Measurements from ENCODE around the gene PLOD2. TPM values are rescaled to one million over a fixed set of nuclear protein-coding genes. Genes with fewer than 3 reads are reported as not detected.

The PLOD2 gene
- total RNA-seq, 1 donor from 2014 or later: 38.5 TPM

DNA sequence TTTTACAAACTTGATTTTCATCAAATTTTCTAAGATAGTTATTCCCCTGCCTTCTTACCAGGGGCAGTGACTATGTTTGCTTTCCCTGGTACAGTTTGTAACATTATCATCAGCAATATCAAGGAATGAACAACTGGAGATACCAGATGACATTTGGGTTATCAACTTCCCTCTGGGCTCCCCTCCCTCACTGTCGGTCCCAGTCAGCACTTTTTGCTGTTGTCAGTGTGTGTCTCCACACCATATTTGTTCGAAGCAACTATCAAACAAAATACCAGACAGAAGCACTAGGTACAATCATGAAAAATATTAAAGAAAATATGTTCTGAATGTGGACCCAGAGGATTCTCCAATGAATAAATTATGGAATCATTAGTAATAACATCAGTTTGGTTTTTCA, 75.3 kb downstream of the PLOD2 start:
- H3K27me3 ChIP-seq (ENCODE audit: control insufficient read depth, insufficient read depth, low read length): no peaks in the 10 kb centered on the region
- no peak overlapping the region for H3K4me3 ChIP-seq (ENCODE audit: low read depth, low read length)
- H3K36me3 ChIP-seq (ENCODE audit: control insufficient read depth, insufficient read depth, low read length): no peaks in the 10 kb centered on the region
- no peak for DNase-seq (ENCODE audit: low read depth)
- TF ChIP-seq, protein P1, sequence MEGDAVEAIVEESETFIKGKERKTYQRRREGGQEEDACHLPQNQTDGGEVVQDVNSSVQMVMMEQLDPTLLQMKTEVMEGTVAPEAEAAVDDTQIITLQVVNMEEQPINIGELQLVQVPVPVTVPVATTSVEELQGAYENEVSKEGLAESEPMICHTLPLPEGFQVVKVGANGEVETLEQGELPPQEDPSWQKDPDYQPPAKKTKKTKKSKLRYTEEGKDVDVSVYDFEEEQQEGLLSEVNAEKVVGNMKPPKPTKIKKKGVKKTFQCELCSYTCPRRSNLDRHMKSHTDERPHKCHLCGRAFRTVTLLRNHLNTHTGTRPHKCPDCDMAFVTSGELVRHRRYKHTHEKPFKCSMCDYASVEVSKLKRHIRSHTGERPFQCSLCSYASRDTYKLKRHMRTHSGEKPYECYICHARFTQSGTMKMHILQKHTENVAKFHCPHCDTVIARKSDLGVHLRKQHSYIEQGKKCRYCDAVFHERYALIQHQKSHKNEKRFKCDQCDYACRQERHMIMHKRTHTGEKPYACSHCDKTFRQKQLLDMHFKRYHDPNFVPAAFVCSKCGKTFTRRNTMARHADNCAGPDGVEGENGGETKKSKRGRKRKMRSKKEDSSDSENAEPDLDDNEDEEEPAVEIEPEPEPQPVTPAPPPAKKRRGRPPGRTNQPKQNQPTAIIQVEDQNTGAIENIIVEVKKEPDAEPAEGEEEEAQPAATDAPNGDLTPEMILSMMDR (IDR thresholded peaks at IDR 0.05; ENCODE audit: insufficient read depth, low read length, poor library complexity, severe bottlenecking): no peak

DNA sequence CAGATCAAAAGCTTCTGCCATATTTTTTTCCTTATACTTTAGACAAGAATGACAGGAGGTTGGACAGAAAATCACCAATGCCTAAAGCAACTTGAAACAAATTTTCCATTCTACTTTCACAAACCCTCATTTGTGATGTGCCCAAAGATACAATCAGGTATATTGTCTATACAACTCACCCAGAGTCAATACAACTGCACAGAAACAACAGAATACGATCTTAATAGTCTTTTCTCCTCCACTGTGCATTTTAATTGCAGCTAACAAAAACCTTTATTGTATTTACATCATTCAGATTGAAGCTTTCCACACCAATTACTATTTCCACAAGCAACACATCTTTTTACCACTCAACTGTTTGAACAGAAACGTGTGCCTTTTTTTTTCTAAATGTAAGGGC, 80.4 kb downstream of the PLOD2 start:
- TF ChIP-seq, protein P1 (IDR thresholded peaks at IDR 0.05; ENCODE audit: insufficient read depth, low read length, poor library complexity, severe bottlenecking): no peak
- H3K4me3 ChIP-seq (ENCODE audit: low read depth, low read length): no peak overlapping the region
- no peaks in the 10 kb centered on the region for H3K36me3 ChIP-seq (ENCODE audit: control insufficient read depth, insufficient read depth, low read length)
- no peak for DNase-seq (ENCODE audit: low read depth)
- no peaks in the 10 kb centered on the region for H3K27me3 ChIP-seq (ENCODE audit: control insufficient read depth, insufficient read depth, low read length)

DNA sequence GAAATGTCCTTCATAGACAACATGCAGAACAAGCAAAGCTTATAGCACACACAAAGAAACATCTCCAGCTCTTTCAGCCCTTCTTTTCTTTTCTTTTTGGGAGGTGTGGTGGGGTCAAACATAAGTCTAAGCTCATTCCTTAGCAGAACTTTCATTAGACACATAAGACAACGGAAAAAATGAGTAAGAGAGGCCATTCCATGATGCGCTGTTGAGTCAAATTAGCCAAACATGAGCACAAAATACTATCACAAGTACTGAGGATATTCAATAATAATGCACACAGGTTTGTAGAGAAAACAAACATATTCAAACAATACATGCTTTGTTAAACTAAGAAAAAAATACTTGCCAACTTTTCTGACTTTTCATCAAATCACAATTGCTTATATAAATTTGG, 83.0 kb downstream of the PLOD2 start:
- DNase-seq (ENCODE audit: low read depth): no peak
- no peak overlapping the region for H3K4me3 ChIP-seq (ENCODE audit: low read depth, low read length)
- no peaks in the 10 kb centered on the region for H3K27me3 ChIP-seq (ENCODE audit: control insufficient read depth, insufficient read depth, low read length)
- TF ChIP-seq, protein P1 (IDR thresholded peaks at IDR 0.05; ENCODE audit: insufficient read depth, low read length, poor library complexity, severe bottlenecking): no peak
- H3K36me3 ChIP-seq (ENCODE audit: control insufficient read depth, insufficient read depth, low read length): no peaks in the 10 kb centered on the region

DNA sequence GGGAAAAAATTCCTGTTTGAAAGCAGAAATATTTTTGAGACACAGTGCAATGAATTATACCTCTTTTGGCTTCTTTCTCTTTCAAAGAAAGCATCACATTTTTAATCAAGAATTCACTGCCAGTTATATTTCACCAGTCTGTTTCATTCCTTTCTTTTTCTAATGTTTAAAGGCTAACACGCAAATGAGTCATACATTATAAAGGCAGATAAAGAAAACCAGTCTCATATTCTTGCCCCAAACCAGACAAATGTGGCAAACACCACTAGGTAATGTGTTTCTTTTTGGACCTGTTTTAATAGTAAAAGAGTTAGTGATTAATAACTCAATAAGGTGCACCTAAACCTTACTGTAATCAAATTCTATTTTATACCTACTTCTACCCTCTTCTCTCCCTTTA, 83.8 kb downstream of the PLOD2 start:
- no peaks in the 10 kb centered on the region for H3K36me3 ChIP-seq (ENCODE audit: control insufficient read depth, insufficient read depth, low read length)
- no peak for DNase-seq (ENCODE audit: low read depth)
- no peaks in the 10 kb centered on the region for H3K27me3 ChIP-seq (ENCODE audit: control insufficient read depth, insufficient read depth, low read length)
- no peak overlapping the region for H3K4me3 ChIP-seq (ENCODE audit: low read depth, low read length)
- TF ChIP-seq, protein P1 (IDR thresholded peaks at IDR 0.05; ENCODE audit: insufficient read depth, low read length, poor library complexity, severe bottlenecking): no peak

DNA sequence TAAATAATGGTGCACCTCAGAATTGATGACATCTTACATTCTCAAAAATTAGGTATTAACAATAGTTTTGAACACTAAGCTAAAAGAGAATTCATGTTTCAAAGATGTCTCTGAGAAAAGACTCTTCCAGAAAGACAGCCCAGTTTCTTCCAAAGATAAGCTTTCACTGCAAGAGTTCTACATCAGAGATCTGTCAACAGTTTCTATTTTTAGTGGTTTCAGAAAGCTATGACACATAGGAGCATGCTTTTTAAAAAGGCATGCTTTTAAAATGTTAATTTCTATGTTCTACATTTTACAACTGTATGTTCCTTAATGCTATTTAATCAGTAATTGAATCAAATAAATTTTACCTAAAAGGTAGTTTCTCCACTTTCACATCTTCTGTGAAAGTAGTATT, 88.2 kb downstream of the PLOD2 start:
- Histone ChIP-seq H3K36me3 (ENCODE audit: control insufficient read depth, insufficient read depth, low read length) (no peaks in the 10 kb centered on the region), H3K4me3 (ENCODE audit: low read depth, low read length) (no peak overlapping the region), H3K27me3 (ENCODE audit: control insufficient read depth, insufficient read depth, low read length) (no peaks in the 10 kb centered on the region)
- TF ChIP-seq, protein P1 (IDR thresholded peaks at IDR 0.05; ENCODE audit: insufficient read depth, low read length, poor library complexity, severe bottlenecking): no peak
- no peak for DNase-seq (ENCODE audit: low read depth)

DNA sequence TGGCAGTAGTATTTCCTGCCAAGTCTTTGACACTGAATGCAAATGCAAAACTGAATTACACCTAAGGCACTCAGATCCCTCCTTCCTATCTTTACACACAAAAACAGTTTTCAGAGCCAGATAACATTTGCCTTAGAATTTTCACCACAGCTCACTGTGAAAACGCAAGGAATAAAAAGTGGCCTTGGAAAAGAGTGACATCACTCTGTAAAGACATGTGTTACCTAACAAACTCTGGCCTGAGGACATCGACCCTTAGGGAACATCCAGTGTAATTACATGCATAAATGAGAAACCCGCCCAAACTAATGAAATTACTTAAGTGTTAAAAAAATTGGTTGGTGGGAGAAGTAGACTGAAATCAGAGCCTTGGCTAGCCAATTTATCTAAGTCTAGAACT, 88.9 kb downstream of the PLOD2 start:
- no peaks in the 10 kb centered on the region for H3K36me3 ChIP-seq (ENCODE audit: control insufficient read depth, insufficient read depth, low read length)
- no peaks in the 10 kb centered on the region for H3K27me3 ChIP-seq (ENCODE audit: control insufficient read depth, insufficient read depth, low read length)
- TF ChIP-seq, protein P1 (IDR thresholded peaks at IDR 0.05; ENCODE audit: insufficient read depth, low read length, poor library complexity, severe bottlenecking): no peak
- H3K4me3 ChIP-seq (ENCODE audit: low read depth, low read length): no peak overlapping the region
- no peak for DNase-seq (ENCODE audit: low read depth)
